Gastroesophageal sphincter (tissue), 3 donors: Measurements from ENCODE around the gene FBXO28.

Source experiments
- CTCF ChIP-seq, 4 experiments: fragments of 200-600 bp in 2 of 4; fragments of 450-650 bp in 2 of 4; sonication (generic) in 1 of 4; IDR thresholded peaks; one replicate each; pipeline ENCODE4 v1.5.1; 2017 to 2019; ENCODE audit warnings: antibody characterized with exemption in 4 of 4, mild to moderate bottlenecking in 2 of 4, moderate library complexity in 2 of 4
- EP300 ChIP-seq: sonication (generic); formaldehyde crosslinking; IDR thresholded peaks from one replicate; pipeline ENCODE4 v1.6.1; 2017; ENCODE audit warnings: antibody characterized with exemption, mild to moderate bottlenecking

GRCh38 chr1:224168859-224169380 lies 55.0 kb downstream of the FBXO28 start:
- TF ChIP-seq CTCF (IDR thresholded peaks at IDR 0.05), result no peak
- no peak for TF ChIP-seq EP300
